HTR-8/SVneo (cell line): Measurements from ENCODE around the gene LRCH1.

Experiments
- DNase-seq: peaks from one replicate; pipeline ENCODE4 v3.0.0; 2011; ENCODE audit warnings: low spot score, mixed read lengths; ENCODE audit not compliant: insufficient read length
- FAIRE-seq: peaks from 2 replicates; lab custom pipeline; 2011; peaks lifted over from hg19 to GRCh38; lab: Jason Lieb, UNC

The LRCH1 gene

DNA sequence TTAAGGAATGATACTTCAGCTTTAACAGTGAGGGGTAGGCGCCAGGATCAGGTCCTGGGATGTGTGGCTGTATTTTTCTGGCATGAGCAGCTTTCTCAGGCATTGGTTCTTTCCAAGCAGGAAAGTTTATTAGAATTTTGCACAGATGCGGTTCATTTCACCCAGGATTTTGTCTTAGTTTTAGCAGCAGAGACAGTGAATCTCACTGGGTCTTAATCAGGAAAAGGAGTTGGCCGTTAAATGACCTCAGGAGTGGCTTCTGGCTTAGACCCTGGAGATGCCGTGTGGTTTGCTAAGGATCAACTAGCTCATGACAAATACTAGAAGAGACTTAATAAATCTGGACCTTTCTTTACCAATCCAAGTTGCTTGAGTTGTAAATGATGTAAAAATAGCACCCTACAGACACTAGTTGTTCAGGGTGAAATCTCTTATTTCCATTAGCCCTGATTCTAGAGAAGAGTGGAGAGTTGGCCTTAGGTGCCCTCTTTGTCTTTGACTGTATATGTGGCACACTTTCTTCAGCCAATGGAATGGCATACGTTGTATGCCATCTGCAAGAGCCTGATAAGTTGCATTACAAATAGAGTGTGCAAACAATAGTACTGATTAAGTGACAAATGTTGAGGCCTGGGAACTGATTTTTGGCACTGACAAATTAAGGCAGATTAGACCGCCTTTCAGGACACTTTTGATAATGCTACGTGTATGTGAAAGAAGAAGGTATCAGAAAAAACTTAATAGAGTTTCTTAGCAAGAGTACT, 34.0 kb downstream of the LRCH1 start:
- DNase-seq = no peak
- FAIRE-seq = no peak

DNA sequence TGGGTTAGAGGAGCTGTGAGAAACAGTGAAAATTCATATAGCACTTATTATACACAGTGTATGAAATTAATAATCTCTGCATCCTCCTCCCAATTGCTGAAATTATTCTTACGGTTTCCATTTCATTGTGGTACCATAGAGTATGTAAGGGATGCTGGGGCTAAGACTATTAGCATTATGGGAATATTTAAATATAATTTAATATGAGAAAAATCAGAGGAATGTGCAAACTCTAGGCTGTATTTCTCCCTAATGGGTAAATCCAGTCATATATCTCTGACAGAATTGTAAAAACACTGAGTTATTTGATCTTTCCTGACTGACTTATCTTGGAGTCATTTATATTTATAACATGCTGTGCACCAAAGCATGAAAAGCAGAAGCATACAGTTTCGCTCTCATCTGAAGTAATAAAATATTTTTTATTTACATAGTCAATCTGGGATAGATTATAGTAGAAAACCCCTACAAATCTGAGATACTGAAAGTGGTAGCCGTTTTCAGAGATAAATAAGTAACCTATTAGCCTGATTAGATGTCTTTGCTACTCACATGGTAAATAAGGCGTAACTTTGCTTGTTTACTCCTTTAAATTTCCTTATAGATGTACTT, 34.9 kb downstream of the LRCH1 start:
- no peak for DNase-seq
- FAIRE-seq = no peak

GRCh38 chr13:46592385-46592784, 39.4 kb downstream of the LRCH1 start:
- FAIRE-seq (no peak), DNase-seq (no peak)

- no peak for DNase-seq
- FAIRE-seq = no peak
Observed at GRCh38 chr13:46593398-46593797, 40.4 kb downstream of the LRCH1 start.

DNA sequence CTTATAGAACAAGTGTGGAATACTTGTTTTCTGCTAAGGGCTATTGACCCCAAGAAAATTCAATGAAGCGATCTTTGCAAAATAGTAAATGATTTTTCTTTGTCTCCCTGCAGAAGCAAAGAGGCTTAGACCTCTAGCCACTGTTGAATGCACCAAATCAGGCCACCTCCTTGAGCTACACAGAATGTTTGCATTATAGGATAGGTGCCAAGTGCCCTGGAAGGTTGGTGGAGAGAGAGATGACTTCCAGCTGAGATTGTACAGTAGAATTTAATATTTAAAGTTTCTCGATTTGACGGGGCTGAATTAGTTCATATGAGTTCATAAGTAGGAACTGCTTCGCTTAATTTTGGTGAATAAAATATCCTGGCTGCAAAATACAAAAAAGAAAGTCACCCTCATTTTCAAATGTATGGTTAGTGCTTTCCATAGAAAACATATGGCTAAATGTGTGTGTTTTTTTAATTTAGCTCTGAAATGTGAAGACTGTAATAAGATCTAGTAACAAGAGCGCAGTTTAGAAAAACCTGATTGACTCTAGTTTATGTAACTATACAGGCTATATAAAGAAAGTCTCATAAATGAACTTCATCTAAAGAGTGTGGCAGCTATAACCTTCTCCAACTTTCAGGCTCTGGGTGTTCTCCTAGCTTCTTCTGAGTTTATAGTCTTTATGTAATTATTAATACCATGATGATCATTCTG, 41.6 kb downstream of the LRCH1 start:
- FAIRE-seq = no peak

DNA sequence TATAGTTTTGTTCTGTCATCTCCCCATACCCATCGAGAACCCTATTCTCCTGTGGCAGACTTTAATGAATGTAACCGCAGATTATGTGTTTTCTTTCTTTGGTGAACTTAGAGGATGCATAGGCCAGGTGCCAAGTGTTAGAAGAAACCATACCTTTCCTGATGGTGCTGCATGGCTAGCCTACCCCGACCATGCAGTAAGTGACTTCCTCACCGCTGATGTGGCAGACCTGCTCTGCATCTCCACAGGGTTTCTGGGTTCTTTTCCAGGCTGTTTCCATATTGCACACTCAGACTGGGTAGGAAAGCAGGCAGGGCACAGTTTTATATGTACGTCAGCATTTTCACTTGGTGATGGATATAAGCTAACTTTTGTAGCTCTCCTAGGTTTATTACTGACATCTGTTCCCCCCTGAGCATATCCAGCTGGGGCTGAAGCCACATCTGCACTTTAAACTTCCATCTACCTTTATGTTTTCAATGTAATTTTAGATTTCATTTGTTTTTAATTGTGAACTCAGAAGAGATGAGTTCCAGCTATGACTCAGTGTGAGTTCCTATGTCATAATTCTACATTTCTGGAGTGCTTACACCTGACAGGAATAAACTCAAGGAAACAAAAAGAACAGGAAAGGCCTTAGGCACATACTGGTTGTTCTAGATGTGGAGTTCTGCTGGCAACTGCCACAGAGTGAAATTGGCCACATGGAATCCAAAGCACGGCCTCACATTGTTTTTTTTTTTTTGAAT, 42.3 kb downstream of the LRCH1 start:
- FAIRE-seq = no peak
- no peak for DNase-seq

More for the DNA sequence above, 41.6 kb downstream of the LRCH1 start:
- no peak for DNase-seq

- FAIRE-seq (no peak), DNase-seq (no peak)
Observed at GRCh38 chr13:46595885-46596275, 42.9 kb downstream of the LRCH1 start.

- DNase-seq = no peak
- no peak for FAIRE-seq
Observed at GRCh38 chr13:46596466-46596865, 43.5 kb downstream of the LRCH1 start.

GRCh38 chr13:46598140-46598819, 45.3 kb downstream of the LRCH1 start:
- DNase-seq (no peak), FAIRE-seq (no peak)

DNA sequence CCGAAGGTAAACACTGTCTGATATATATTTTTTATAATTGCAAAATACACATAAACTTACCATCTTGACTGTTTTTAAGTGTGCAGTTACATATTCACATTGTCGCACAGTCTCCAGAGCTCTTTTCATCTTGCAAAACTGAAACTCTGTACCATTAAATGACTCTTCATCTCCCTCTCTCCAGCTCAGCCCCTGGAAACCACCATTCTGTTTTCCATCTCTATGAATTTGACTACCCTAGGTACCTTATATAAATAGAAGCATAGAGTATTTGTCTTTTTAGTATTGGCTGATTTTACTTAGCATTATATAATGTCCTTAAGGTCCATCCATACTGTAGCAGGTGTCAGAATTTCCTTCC, 45.8 kb downstream of the LRCH1 start:
- no peak for FAIRE-seq
- DNase-seq = no peak

DNA sequence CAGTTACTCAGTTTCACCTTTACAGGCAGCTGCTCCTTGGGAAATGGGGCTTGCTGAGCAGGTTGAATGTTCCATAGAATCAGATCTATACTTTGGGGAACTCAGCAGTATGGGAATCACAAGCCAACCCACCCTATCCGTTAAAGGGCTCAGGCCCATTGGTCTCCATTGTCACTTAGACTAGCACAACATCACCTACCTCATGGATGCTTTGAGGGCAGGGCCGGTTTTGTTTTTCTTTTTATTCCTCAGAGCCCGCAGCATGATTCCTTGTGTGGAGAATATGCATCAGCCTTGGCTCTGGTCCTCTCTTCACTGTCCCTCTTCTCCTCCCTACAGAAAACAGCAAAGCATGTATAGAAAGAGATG, 48.0 kb downstream of the LRCH1 start:
- no peak for FAIRE-seq
- DNase-seq = no peak

GRCh38 chr13:46602531-46602930, 49.6 kb downstream of the LRCH1 start:
- DNase-seq (no peak), FAIRE-seq (no peak)

DNA sequence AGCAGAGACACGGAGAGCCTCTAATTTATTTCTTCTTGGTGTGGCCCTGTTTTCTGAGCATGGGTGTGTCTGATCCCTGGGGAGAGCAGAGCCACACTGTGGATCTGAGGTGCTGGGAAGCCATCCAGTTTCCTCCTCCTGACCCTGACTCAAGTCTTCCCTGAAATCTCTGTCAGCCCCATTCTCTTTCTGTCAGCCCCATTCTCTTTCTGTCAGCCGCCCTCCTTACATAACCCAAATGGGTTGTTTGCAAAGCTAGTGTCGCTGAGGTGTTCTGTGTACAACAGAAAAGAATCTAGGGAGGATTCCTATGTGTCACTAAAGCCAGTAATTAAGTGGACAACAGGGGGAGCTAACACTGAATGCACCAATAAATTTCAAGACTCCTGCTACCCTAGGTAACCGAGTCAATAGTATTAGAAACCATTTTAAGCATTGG, 50.2 kb downstream of the LRCH1 start:
- DNase-seq (peak; percentile 5), FAIRE-seq (no peak)

GRCh38 chr13:46604226-46604990, 51.4 kb downstream of the LRCH1 start:
- DNase-seq (no peak), FAIRE-seq (no peak)

- FAIRE-seq (no peak), DNase-seq (no peak)
Observed at GRCh38 chr13:46605076-46605824, 52.3 kb downstream of the LRCH1 start.

- FAIRE-seq (no peak), DNase-seq (no peak)
Observed at GRCh38 chr13:46605825-46606554, 53.0 kb downstream of the LRCH1 start.

DNA sequence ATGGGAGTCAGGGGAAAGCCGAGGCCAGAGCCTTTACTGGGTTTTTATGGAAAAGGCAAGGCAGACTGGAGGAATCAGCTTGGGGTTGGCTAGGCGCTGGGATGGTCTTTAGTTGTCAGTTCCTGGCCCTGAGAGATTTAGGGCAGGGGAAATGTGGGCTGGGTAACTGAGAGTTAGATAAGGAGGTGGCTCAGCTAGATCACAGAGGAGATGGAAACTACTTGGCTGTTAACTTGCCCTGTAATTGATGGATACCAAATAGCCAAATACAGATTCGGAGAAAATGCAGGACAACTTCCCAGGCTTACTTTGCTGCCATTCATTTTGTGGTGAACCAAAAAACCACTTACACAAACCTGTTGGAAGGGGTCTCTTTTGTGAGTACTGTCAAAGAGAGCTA, 54.0 kb downstream of the LRCH1 start:
- DNase-seq = no peak
- FAIRE-seq = no peak
